Esophagus muscularis mucosa (tissue), 4 donors: ENCODE data around the gene CDC42EP1. TPM values are rescaled to one million over a fixed set of nuclear protein-coding genes. Genes with fewer than 3 reads are reported as not detected.
A peak's percentile ranks its signal among the peaks of the same experiment; 100 is the strongest.

Experiments used
- DNase-seq: peaks from one replicate; pipeline ENCODE4 v3.0.0-alpha.2; 2017; ENCODE audit errors: extremely low spot score
- H3K27ac ChIP-seq, 4 donors: fragments of 200-600 bp; sonication (generic); replicated peaks in 1 of 4; 1 replicate in 3 of 4; 2 replicates in 1 of 4; pipeline ENCODE4 v1.5.1; 2016 to 2019; ENCODE audit warnings: mild to moderate bottlenecking in 1 of 4
- H3K27me3 ChIP-seq, 4 donors: fragments of 200-600 bp; sonication (generic); one replicate each; pipeline versions ENCODE4 v1.5.1 to v1.6.0; 2016 to 2019
- H3K36me3 ChIP-seq, 4 donors: fragments of 200-600 bp; sonication (generic); one replicate each; pipeline ENCODE4 v1.5.1; 2016 to 2019
- H3K4me1 ChIP-seq, 4 donors: fragments of 200-600 bp; sonication (generic); one replicate each; pipeline ENCODE4 v1.5.1; 2016 to 2019
- H3K4me3 ChIP-seq, 4 donors: fragments of 200-600 bp; sonication (generic); 1 replicate in 2 of 4; 2 replicates in 2 of 4; pipeline ENCODE4 v1.5.1; 2016 to 2019; ENCODE audit warnings: mild to moderate bottlenecking in 4 of 4, moderate library complexity in 1 of 4
- H3K9me3 ChIP-seq, 4 donors: fragments of 200-600 bp; sonication (generic); 1 replicate in 3 of 4; 2 replicates in 1 of 4; pipeline ENCODE4 v1.5.1; 2016 to 2019
- EP300 ChIP-seq: sonication (generic); formaldehyde crosslinking; IDR thresholded peaks from one replicate; pipeline ENCODE4 v1.6.1; 2017; ENCODE audit warnings: antibody characterized with exemption
- POLR2A ChIP-seq: fragments of 450-650 bp; IDR thresholded peaks from one replicate; pipeline ENCODE4 v1.6.1; 2017; ENCODE audit warnings: antibody characterized with exemption, moderate library complexity, mild to moderate bottlenecking, low read depth
- POLR2AphosphoS5 ChIP-seq, 2 donors: sonication (generic); formaldehyde crosslinking; IDR thresholded peaks; one replicate each; pipeline ENCODE4 v1.6.1; 2017; ENCODE audit warnings: antibody characterized with exemption in 2 of 2
- WGBS: methylation state at CpG from one replicate; pipeline ENCODE4 v1.1.5; 2018; 5-methylcytosine and 5-hydroxymethylcytosine counted together
- intact Hi-C: fragments of 100-400 bp; cut with DNase I; formaldehyde crosslinking; loops from one replicate; pipeline ENCODE4 v1.15.1; 2023
- total RNA-seq, 4 donors: library from RNA; depleted of rRNA; stranded (reverse); fragments of >200 nt; gene quantifications; one replicate each; pipeline versions ENCODE4 v1.1.0 to v1.2.1, GENCODE V29; 2016
- TF ChIP-seq, protein P1 (sequence below), 3 experiments: fragments of 200-600 bp in 2 of 3; fragments of 450-650 bp in 1 of 3; sonication (generic) in 2 of 3; IDR thresholded peaks; one replicate each; pipeline ENCODE4 v1.5.1; 2017 to 2019; ENCODE audit warnings: antibody characterized with exemption in 3 of 3, mild to moderate bottlenecking in 2 of 3, moderate library complexity in 1 of 3

Gene CDC42EP1
- total RNA-seq, 4 donors from 2014 or later: 19.9 to 38.1 (median 36.7) TPM

- H3K36me3 ChIP-seq: no peaks in the 10 kb centered on the region
- intact Hi-C loops: no loop called here
- H3K4me1 ChIP-seq: peaks cover 38 to 54% (median 41%) of the 10 kb centered on the region in 4 donors
- 96% methylated on average over 7 of the region's 9 CpGs for WGBS
- no peak overlapping the region for H3K27ac ChIP-seq
- H3K9me3 ChIP-seq: no peaks in the 10 kb centered on the region
- H3K27me3 ChIP-seq: no peaks in the 10 kb centered on the region
- no peak overlapping the region for H3K4me3 ChIP-seq
- TF ChIP-seq, protein P1, sequence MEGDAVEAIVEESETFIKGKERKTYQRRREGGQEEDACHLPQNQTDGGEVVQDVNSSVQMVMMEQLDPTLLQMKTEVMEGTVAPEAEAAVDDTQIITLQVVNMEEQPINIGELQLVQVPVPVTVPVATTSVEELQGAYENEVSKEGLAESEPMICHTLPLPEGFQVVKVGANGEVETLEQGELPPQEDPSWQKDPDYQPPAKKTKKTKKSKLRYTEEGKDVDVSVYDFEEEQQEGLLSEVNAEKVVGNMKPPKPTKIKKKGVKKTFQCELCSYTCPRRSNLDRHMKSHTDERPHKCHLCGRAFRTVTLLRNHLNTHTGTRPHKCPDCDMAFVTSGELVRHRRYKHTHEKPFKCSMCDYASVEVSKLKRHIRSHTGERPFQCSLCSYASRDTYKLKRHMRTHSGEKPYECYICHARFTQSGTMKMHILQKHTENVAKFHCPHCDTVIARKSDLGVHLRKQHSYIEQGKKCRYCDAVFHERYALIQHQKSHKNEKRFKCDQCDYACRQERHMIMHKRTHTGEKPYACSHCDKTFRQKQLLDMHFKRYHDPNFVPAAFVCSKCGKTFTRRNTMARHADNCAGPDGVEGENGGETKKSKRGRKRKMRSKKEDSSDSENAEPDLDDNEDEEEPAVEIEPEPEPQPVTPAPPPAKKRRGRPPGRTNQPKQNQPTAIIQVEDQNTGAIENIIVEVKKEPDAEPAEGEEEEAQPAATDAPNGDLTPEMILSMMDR (IDR thresholded peaks at IDR 0.05): no peak
- TF ChIP-seq EP300 (no peak), POLR2A (no peak), POLR2AphosphoS5 (IDR thresholded peaks at IDR 0.05) (no peak)
- no peak for DNase-seq
Measured at GRCh38 chr22:37553725-37554124, 6.6 kb upstream of the CDC42EP1 start.

DNA sequence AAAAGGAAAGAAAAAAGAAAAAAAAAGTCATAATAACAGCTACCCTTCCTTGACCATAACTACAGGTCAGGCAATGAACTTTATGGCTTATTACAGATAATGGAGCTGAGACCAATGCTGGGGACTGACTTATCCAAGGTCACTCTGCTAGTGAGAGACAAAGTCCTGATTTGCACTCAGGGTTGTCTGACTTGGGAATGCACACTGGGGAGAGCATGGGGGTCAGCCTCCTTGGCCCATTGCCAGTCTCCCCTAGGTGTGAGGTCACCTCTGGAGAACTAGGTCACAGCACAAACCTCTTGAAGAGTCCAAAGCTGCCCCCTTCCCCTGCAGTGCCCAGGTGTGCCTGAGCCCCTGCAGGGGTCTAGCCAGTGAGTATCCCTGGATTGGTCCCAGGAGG is 5.3 kb upstream of the CDC42EP1 start:
- no peak for DNase-seq
- Histone ChIP-seq H3K9me3 (no peaks in the 10 kb centered on the region), H3K36me3 (no peaks in the 10 kb centered on the region), H3K27me3 (no peaks in the 10 kb centered on the region), H3K27ac (no peak overlapping the region), H3K4me1 (peaks cover 33 to 52% (median 38%) of the 10 kb centered on the region in 4 donors), H3K4me3 (no peak overlapping the region)
- TF ChIP-seq EP300 (no peak), POLR2AphosphoS5 (IDR thresholded peaks at IDR 0.05) (no peak), POLR2A (no peak)
- TF ChIP-seq, protein P1 (IDR thresholded peaks at IDR 0.05): no peak
- intact Hi-C loops: no loop called here

GRCh38 chr22:37556710-37557109 is 3.6 kb upstream of the CDC42EP1 start:
- intact Hi-C loops: no loop called here
- Histone ChIP-seq H3K9me3 (no peaks in the 10 kb centered on the region), H3K27ac (peak overlapping the region in 1 of 4 donors; percentile 1), H3K4me3 (no peak overlapping the region), H3K4me1 (peaks cover 35 to 48% (median 42%) of the 10 kb centered on the region in 4 donors), H3K27me3 (peaks cover 0 to 14% (median 3%) of the 10 kb centered on the region in 4 donors), H3K36me3 (no peaks in the 10 kb centered on the region)
- DNase-seq: no peak
- no peak for TF ChIP-seq EP300
- TF ChIP-seq POLR2A: no peak
- TF ChIP-seq, protein P1 (IDR thresholded peaks at IDR 0.05): no peak
- no peak for TF ChIP-seq POLR2AphosphoS5 (IDR thresholded peaks at IDR 0.05)
- 22% methylated on average over 4 of the region's 5 CpGs for WGBS

DNA sequence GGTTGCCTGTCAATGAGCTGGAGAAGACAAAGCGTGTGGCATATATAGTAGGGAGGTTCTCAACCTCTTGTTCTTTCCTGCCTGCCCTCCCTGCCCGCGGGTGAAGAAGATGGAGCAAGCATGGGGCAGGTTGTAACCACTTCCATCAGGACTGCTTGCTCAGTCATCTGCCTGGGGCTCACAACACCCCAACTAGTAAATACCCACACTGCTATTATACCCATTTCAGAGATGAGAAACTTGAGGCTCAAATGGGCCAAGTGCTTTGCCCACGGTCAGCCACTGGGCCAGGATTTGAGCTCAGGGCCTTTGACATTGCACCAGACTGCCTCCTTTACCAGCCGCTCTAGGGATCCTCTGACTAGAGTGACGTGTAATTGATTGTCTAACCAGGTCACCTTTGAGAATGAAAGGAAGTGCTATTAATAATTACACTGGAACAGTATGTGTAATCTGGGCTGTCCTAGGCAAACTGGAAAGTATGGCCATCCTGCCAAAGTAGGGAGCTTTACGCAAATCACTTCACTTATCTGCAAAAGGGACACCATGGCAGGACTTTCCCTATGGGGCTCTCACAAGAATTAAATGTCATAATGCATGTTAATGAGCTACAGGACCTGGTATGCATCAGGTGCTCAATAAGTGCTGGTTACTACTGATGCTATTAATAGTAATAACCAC is 2.8 kb upstream of the CDC42EP1 start:
- WGBS: 82% methylated on average over 5 of the region's 7 CpGs
- H3K27me3 ChIP-seq: peaks cover 0 to 22% (median 3%) of the 10 kb centered on the region in 4 donors
- peak overlapping the region in 2 of 4 donors; percentile 18 to 23 for H3K27ac ChIP-seq
- H3K9me3 ChIP-seq: no peaks in the 10 kb centered on the region
- H3K4me3 ChIP-seq: no peak overlapping the region
- DNase-seq: no peak
- peaks cover 35 to 47% (median 42%) of the 10 kb centered on the region in 4 donors for H3K4me1 ChIP-seq
- intact Hi-C loops: no loop called here
- TF ChIP-seq POLR2A (no peak), EP300 (no peak), POLR2AphosphoS5 (IDR thresholded peaks at IDR 0.05) (peak in 1 of 2 donors; percentile 27)
- TF ChIP-seq, protein P1 (IDR thresholded peaks at IDR 0.05): no peak
- no peaks in the 10 kb centered on the region for H3K36me3 ChIP-seq
